Activated CD4-positive, alpha-beta T cell treated with anti-CD3 and anti-CD28 coated beads, Interleukin-2, Interleukin-4, amounts not matched to agents 100 ng/mL and 50 ng/mL, durations not matched to agents 16 hours and 8 hours (primary cell): Measurements from ENCODE around the gene DNAH3.
"Not testable (repeated sequence)": the region's sequence is repeated elsewhere in the genome, so short reads cannot be mapped to it uniquely, and the experiment has no call there.

Experiments
- DNase-seq: peaks from one replicate; pipeline ENCODE4 v3.0.0-alpha.2; 2020; ENCODE audit warnings: low spot score

Gene DNAH3

GRCh38 chr16:21070564-21070963 is 80.1 kb downstream of the DNAH3 start:
- no peak for DNase-seq

GRCh38 chr16:21069986-21070385 is 80.7 kb downstream of the DNAH3 start:
- no peak for DNase-seq

- DNase-seq, result no peak
Observed at GRCh38 chr16:21064203-21064602, 86.4 kb downstream of the DNAH3 start.

GRCh38 chr16:21063314-21063713 is 87.3 kb downstream of the DNAH3 start:
- DNase-seq, result not testable (repeated sequence)

DNA sequence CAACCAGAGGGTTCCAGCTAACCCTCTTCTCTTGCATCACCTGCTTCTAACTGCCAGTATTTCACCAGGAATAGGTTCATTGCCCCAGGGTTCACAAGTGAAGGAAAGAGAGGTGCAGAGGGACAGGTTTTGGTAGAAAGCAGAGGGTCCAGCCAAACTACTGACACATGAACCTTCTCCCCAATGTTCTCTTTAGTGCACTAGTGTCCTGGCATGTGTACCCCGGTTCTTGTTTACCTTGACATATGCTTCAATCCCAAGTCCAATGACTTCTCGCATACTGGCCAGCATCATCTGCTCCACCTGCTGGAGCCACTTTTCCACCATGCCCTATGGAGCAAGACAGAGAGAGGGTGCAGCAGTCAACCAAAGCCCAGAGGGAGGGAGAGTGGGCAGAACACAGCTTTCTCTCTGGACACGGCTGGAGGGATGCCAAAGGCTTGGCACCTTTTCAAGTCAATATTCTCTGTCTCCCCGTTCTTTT is 90.6 kb downstream of the DNAH3 start:
- no peak for DNase-seq

DNA sequence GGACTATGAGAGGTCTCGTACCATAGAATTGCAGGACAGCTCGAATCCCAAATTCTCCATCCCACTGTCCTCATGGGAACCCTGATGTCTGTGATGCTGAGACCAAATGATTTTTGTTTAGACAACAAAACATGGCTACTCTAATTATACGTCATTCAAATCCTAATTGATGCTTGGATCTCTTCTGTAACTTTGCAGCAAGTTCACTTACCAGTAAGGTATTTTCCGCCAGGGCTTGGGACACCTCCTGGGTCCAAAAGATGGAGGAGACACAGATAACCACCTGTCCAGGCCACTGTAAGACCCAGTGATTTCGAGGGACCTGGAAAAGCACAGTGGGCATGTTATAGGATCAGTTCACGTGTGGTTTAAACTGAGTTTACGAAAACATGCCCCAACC is 92.8 kb downstream of the DNAH3 start:
- DNase-seq, result no peak

DNA sequence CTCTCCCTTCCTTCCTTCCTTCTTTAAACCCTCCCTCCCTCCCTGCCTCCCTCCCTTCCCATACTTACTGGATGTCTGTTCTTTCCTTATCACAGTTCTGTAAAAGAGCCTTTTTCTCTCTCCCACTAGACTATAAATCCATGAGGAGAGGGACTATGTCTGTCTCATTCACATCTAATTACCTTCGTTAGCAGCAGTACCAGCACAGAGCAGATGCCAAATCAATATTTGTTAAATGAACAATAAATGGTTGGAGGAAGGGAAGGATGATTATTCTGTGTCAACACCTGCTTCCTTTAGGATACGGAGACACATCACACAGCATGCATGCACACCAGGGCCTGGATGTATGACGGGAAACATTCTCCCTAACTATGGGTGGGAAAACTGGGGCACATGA is 94.2 kb downstream of the DNAH3 start:
- no peak for DNase-seq

DNA sequence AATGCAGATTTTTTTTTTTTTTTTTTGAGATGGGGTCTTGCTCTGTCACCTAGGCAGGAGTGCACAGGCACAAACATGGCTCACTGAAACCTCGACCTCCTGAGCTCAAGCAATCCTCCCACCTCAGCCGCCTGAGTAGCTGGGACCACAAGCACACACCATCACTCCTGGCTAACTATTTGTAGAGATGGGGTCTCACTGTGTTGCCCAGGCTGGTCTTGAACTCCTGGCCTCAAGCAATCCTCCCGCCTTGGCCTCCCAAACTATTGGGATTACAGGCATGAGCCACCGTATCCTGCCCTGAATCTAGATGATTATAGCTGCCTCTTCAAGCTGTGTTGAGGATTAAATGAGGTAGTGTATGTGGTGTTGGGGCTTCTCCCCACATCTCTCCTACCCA is 94.9 kb downstream of the DNAH3 start:
- not testable (repeated sequence) for DNase-seq

DNA sequence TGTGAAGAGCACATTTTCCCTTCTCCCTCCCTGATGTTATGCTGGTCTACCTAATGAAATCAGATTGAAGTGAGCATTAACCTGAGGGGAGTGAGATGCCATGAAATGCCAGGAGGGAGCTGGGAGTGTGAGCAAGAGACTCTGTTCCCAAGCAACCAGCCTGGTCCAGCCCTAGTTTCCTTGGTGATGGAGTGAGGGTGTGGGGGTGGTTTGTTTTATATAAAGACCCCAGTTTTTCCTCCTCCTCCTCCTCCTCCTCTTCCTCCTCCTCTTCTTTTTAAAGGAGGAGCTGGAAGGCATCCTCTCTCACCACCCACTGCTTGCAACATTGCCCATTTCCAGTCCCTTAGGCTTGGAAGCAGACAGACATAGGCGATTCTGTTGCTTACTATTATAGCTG is 97.1 kb downstream of the DNAH3 start:
- no peak for DNase-seq

- DNase-seq, result not testable (repeated sequence)
Observed at GRCh38 chr16:21048091-21048912, 102.3 kb downstream of the DNAH3 start.

- no peak for DNase-seq
Observed at GRCh38 chr16:21038197-21038596, 112.4 kb downstream of the DNAH3 start.

- DNase-seq, result no peak
Observed at GRCh38 chr16:21037736-21038135, 112.9 kb downstream of the DNAH3 start.

- DNase-seq, result no peak
Observed at GRCh38 chr16:21037168-21037567, 113.5 kb downstream of the DNAH3 start.

DNA sequence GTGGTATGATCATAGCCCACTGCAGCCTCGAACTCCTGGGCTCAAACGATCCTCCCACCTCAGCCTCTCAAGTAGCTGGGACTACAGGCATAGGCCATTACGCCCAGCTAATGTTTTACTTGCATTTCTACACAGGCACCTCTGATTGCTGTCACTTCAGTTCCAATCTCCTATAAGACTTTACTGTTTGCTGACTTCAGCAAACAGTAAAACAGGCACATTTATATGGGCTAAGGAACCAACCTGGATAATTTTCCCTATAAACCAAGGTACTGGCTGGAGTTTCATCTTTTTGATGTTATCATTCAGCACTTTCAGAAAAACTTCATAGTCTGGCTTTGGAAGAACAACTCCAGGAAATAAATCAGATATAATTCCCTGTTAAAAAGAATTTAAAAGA is 114.2 kb downstream of the DNAH3 start:
- DNase-seq, result no peak

DNA sequence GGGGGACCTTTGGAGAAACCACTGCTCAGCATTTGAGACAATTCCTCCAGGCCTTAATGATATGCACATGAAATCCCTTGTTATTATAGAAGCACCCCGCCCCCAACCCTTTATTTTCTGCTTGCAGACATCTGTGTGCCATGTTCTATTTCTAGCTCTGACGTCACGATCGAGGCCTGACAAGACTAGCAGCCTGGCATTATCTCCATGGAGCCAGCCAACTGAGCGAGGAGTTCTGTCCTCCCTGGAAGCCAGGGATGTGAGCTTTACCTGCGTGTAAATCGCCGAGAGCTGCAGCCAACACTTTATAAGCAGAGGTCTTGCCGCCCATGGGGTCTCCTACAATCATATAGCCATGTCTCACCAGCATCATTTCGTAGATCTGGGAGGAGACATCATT is 116.9 kb downstream of the DNAH3 start:
- no peak for DNase-seq

- no peak for DNase-seq
Observed at GRCh38 chr16:21033264-21033663, 117.4 kb downstream of the DNAH3 start.

GRCh38 chr16:21028728-21029127 is 121.9 kb downstream of the DNAH3 start:
- DNase-seq, result no peak

DNA sequence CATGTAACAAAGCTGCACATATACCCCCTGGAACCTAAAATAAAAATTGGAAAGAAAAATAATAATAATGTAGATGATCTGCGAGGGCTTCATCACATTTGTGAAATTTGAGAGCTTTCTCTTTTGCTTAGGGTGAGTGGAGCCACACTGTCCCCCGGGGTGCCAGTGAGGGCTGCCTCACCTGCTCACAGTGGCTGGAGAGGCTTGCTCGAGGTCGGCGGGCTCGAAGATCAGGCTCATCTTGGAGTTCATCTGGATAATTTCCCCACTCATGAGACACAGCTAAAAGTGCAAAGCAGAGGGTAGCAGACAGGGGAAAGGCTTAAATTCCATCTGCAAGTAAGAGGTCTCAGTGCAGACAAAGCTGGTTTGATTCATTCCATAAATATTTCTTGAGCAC is 123.8 kb downstream of the DNAH3 start:
- no peak for DNase-seq

- no peak for DNase-seq
Observed at GRCh38 chr16:21023509-21024202, 127.0 kb downstream of the DNAH3 start.

DNA sequence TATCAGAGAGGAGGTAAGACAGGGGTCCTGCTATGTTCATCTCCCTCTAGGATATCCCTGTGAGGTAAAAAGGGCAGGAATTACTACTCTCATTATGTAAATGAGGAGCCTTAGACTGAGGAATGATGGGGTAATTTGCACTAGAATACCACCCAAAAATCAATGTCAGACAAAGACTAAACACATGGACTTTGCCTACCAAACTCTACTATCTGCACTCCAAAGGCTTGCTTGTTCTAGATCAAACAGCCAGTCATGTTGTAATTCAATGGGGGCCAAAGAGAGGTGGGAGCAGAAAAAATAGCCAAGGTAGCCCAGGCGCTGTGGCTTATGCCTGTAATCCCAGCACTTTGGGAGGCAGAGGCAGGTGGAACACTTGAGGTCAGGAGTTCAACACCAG is 129.3 kb downstream of the DNAH3 start:
- DNase-seq, result no peak

DNA sequence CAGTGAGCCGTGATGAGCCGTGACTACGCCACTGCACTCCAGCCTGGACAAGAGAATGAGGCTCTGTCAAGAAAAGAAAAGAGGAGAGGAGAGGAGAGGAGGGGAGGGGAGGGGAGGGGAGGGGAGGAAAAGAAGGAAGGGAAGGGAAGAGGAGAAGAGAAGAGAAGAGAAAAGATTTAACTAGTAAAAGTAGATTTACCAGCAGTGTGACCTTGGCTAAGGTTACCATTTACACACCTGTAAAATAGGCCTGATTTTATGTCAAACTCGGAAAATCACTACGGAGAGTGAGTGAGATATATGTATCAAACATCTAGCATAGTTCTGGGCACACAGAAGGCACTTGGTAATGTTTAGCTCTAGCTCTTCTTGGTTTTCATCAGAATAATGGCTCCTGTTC is 140.8 kb downstream of the DNAH3 start:
- no peak for DNase-seq

DNA sequence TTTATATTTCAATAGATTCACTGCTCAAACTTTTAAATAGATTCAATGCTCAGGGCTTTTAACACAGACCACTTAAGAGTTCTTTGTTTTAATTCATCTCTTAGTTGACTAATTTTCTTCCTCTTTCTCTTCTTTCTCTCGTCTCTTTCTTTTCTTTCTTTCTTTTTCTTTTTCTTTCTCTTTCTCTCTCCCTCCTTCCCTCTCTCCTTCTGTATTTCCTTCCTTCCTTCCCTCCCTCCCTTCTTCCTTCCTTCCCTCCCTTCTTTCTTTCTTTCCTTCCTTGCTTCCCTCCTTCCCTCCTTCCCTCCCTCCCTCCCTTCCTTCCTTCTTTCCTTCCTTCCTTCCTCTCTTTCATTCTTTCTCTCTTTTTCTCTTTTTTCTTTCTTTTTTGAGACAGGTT is 145.6 kb downstream of the DNAH3 start:
- DNase-seq, result no peak

DNA sequence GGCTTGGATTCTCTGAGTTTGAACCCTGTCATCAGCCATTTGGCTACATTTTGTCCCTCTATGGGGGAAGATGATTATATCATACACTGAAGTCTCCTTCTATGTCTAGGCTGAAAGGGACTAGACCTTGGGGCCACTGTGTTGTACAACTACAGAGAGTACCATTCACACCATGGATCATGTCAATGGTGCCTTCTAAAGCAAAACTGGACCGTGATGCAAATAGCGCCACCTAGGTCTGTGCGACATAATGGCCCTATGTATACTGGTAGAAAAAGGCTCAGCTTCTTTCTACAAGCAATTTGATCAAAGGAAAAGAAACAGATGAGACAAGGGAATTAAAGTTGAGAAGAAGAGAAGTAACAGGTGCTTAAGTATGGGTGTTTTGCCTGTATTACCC is 149.4 kb downstream of the DNAH3 start:
- DNase-seq, result peak; percentile 16

DNA sequence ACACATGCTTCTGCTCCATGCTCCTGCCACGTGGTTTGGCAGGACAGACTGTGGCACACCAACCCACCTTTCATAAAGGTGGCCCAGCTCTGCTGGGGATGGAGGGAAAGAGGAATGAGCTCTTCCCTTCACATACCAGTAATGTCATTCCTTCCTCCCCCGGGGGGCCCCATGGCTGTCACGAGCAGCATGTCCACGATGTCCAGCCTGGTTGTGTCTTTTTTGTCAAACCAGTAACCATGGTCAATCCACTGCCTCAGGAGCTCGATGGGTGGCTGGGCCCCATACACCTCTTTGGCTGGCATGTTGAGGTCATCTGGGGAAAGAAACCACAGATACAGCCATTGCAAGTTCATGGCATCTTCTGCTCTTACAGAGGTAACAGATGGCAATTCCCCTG is 153.5 kb downstream of the DNAH3 start:
- DNase-seq, result no peak
